Skeletal muscle cell (primary cell): Measurements from ENCODE around the gene IGFLR1.

ENCODE experiments used
- DNase-seq: peaks from one replicate; pipeline ENCODE4 v3.0.0-alpha.2; 2010; ENCODE audit warnings: low read depth
- H3K4me3 ChIP-seq: 2 replicates; pipeline ENCODE4 v1.5.1; 2011; ENCODE audit warnings: low read depth, mild to moderate bottlenecking, control low read depth, low read length, moderate library complexity

IGFLR1 gene

DNA sequence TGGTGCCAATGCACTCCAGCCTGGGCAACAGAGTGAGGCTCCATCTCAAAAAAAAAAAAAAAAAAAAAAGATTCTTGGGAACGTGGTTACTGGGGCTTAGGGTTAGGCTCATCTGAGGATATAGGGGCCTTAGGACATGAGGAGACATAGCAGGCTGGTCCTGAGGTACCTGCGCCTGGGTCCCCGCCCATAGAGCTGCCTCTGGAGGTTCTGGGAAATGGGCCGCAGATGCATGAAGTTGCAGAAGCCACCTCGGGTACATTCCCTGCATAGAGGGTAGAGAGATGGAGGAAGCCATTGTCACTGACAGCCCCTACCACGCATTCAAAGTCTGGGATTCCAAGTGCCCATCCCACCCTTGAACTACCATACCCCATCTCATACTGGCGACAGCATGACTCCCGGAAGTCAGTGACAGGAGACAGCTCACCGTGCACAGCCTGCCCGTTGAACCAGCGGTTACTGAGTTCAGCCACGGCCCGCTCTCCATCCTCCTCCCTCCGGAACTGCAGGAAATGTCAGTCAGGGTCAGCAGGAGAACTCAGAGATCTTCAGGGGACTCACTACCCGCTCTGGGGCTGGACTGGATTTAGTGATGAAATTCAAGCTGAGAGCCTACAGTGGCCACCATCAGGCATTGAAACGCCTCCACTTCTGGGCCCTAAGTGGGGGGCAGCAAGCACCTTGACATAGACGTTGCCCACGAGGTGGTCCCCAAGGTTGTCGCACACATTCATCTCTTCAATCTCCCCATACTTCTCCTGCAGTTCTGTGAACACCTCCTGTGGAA is 1.6 kb upstream of the IGFLR1 start:
- H3K4me3 ChIP-seq: no peak overlapping the region
- DNase-seq: no peak

DNA sequence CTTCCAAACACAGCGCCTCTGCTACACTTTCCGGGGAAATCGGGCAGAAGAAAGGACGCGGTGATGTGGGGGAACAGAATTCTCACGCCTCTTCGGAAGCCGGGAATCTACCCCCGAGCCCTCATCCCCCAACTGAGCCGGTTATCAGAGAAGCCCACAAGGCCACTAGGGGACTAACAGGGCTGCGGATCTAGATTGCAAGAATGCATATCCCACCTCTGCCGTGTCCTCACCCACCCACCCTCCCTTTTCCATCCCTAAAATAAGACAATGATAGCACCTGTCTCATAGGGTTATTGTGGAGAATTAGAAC is 1.1 kb downstream of the IGFLR1 start:
- peak overlapping the region; percentile 64 for H3K4me3 ChIP-seq

DNA sequence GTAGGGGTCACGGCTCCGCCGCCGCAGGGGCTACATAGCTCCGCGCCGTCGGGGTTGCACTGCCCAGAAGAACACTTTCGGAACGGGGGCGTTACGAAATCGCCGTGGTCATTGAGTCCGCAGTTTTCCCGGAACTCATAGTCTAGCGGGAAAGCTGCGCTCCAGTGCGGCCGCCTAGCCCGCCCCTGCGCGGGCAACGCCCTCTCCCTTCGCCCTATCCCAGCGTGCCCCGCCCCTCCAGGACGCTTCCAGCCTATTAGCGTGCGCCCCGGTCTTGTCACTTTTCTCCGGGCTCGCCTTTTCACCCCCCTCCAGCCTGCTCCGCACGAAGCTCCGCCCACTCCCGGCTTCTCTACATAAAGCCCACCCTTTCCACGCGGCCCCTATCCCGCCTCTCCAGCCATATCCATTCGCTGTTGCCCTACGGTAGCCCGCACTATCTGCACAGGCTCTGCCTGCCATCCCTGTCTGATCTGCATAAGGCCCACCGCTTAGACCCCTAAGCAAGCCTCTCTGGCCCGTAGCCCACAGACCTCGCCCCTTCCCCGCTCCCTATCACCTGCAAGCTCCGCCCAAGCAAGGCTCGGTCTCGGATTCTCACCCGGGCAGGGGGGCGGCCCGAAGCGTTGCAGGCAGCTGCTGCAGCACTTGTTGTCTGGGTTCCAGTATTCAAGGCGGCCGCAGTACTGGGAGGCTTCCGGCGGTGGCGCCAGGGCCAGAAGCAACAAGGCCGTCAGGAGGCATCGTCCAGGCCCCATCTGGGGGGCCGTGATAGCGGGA is 1.6 kb downstream of the IGFLR1 start:
- peak; percentile 88 for DNase-seq
- peak overlapping the region; percentile 64 for H3K4me3 ChIP-seq

More for the DNA sequence above, 1.1 kb downstream of the IGFLR1 start:
- no peak for DNase-seq

DNA sequence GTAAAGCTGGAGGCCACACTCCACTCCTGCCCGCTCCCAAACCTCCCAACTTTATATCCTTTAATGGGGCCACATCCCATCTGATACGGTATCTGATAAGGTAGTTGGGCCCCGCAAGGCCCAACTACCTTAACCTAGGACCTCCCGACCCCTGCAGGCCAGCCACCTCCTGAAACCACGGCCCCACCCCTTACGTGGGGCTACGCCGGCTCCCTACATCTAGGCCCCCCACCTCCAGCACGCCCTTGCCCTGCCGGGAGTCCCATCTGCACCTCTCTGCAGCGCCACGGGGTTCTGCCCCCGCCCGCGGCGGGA is 2.2 kb downstream of the IGFLR1 start:
- peak overlapping the region; percentile 64 for H3K4me3 ChIP-seq
- no peak for DNase-seq

DNA sequence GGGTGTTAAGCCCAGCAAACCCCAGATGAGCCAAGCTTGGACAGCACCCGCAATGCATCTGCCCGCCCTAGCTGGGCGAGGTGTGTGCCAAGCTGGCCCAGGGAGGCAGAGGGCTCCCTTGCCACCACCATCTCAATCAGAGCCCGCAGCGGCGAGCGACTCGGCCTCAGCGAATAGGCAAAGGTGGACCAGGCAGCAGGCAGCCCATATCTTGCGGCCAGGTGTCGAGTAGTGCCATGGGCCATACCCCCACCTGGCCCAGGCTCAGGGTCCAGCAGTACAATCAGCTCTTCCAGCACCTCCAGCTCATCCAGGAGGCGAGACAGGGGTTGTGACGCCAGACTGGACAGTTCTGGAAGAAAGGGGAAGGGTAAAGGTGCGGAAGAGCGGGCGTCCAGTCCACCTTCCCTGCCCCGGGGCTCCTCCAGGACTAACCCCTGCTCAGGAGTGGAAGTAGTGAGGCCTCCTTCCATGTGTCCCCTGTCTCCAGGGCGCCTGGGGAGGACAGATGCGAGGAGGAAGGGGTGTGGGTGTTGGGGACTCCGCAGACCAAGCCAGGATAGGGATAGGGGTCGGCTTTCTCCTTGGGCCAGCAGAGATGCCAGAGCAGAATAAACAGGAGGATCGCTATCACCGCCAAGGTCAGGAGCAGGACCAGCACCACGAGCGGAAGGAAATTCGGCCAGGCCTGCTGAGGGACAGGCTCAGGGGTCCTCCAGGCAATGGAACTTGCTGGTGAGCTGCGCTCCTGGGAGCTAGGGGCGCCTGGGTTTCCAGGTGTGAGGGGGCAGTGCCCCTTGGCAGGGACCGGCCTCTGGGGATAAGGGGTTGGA is 2.8 kb downstream of the IGFLR1 start:
- H3K4me3 ChIP-seq: peak overlapping the region; percentile 64

DNA sequence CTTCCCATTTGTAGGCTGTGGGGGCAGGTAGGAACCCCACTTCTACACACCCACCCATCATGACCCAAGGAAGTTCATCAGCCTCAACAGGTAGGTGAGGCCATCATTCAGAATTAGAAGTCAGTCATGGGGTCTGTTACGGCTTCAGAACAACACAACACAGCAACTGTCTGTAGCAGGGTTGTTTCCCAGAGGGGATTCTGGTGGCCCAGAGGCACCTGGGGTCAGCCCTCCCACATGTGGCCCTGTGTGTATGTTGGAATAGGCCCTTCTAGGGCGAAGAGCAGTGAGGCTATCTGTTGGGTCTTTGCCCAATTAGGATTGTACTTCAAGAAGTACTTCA is 3.4 kb downstream of the IGFLR1 start:
- DNase-seq: no peak
- no peak overlapping the region for H3K4me3 ChIP-seq

More for the DNA sequence above, 2.8 kb downstream of the IGFLR1 start:
- no peak for DNase-seq

DNA sequence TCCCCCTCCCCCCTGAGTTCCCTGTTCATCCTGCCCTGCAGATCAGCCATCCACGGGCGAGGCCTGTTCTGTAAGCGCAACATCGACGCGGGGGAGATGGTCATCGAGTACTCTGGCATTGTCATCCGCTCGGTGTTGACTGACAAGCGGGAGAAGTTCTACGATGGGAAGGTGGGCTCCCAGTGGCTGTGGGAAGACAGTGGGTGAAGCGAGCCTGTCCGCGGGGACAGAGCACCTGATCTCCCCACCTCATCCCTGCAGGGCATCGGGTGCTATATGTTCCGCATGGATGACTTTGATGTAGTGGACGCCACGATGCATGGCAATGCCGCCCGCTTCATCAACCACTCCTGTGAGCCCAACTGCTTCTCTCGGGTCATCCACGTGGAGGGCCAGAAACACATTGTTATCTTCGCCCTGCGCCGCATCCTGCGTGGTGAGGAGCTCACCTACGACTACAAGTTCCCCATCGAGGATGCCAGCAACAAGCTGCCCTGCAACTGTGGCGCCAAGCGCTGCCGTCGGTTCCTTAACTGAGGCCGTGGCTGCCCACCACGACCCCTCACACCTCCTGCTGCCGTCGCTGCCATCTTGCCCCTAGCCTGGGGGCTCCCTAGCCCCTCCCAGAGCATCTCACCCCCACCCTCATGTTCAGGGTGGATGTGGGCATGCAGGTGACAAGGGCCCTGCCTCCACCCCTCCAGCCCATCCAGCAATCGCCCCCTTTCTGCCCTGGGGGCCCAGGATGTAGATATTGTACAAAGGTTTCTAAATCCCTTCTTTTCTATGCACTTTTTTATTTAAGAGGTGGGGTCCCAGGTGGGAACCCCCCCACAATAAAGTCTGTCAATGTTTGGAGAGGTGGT is 4.0 kb downstream of the IGFLR1 start:
- no peak for DNase-seq
- H3K4me3 ChIP-seq: no peak overlapping the region

DNA sequence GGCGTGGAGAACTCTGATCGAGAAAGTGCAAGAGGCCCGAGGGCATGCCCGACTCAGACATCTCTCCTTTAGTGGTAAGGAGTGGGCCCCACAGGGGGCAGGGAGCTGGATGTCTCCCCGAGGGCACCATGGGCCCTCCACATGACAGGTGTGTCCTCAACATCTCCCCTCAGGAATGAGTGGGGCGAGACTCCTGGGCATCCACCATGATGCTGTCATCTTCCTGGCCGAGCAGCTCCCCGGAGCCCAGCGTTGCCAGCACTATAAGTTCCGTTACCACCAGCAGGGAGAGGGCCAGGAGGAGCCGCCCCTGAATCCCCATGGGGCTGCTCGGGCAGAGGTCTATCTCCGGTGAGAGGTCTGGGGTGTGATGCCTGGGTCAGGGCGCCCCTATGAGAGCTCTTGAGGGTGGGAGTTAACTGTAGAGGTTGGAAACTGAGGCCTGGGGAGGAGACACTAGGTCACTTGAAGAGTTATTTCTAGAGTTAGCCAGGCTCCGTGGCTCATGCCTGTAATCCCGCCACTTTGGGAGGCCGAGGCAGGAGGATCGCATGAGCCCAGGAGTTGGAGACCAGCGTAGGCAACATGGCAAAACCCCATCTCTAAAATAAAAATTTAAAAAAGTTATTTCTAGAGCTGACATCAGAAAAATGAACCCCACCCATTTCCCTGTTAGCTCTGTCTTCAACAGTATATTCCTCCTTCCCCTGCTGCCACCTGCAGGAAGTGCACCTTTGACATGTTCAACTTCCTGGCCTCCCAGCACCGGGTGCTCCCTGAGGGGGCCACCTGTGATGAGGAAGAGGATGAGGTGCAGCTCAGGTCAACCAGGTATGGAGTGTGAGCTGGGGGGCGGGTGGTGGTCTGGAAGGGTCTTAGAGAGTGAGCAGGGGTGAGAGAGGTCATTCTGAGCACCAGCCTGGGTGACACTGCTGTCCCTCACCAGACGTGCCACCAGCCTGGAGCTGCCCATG is 5.1 kb downstream of the IGFLR1 start:
- no peak overlapping the region for H3K4me3 ChIP-seq
- DNase-seq: no peak

DNA sequence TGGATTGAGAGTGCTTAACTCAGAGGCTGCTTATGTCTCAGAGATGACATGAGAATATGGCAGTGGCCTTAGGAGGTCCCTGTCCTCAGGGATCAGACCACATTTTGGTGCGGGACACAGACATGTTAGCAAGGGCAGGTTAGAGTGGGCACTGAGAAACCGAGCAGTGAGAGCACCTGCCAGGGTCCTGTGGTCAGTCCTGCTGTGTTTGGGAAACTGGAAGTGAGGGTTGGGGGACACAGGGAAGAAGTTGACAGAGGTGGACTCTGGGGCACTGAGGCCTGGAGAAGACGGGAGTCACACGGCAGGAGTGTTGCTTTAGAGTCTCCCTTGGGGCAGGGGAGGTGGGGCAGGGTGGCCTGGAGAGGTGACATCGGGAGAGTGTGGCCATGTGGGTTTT is 7.4 kb downstream of the IGFLR1 start:
- H3K4me3 ChIP-seq: no peak overlapping the region
- no peak for DNase-seq

DNA sequence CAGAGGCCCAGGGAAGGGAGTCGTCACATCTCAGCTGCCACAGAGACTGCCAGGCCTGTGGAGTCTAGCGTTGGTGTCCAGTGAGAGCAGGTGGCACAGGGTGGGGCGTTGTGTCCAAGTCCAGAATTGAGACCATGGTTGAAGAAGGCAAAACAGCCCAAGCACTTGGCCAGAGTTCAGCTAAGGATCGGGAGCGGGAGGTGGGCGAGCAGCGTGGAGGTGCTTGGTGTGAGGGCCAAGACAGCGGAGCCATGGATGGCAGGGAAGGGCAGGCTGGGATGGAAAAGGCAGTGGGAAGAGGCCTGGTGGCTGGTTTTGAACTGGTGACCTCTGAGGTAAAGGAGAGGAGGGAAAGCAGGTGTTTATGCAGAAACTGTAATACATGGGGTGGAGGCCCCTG is 8.0 kb downstream of the IGFLR1 start:
- no peak overlapping the region for H3K4me3 ChIP-seq
- DNase-seq: no peak

DNA sequence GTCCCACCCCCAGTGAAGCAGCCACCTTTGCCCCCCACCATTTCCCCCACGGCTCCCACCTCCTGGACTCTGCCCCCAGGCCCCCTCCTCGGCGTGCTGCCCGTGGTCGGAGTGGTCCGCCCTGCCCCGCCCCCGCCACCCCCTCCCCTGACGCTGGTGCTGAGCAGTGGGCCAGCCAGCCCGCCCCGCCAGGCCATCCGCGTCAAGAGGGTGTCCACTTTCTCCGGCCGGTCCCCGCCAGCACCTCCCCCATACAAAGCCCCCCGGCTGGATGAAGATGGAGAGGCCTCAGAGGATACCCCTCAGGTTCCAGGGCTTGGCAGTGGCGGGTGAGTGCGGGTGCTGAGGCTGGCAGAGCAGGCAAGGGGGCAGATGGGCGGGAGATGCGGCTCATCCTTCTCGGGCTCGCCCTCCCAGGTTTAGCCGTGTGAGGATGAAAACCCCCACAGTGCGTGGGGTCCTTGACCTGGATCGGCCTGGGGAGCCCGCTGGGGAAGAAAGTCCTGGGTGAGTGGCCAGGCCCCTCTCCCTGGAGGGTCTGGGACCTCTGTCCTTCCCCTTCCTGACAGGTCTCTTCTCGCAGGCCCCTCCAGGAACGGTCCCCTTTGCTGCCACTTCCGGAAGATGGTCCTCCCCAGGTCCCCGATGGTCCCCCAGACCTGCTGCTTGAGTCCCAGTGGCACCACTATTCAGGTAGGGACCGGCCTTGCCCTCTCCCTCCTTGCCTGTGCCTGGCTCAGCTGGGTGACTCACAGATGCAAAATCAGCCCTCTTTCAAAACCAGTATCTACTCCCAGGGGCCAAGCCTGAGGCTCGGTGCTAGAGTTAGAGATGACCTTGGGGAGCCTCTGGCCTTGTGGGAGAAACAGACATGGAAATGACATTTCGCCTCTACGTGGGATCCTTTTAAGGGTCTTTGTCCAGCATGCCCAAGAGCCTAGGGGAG is 8.8 kb downstream of the IGFLR1 start:
- no peak for DNase-seq
- no peak overlapping the region for H3K4me3 ChIP-seq

DNA sequence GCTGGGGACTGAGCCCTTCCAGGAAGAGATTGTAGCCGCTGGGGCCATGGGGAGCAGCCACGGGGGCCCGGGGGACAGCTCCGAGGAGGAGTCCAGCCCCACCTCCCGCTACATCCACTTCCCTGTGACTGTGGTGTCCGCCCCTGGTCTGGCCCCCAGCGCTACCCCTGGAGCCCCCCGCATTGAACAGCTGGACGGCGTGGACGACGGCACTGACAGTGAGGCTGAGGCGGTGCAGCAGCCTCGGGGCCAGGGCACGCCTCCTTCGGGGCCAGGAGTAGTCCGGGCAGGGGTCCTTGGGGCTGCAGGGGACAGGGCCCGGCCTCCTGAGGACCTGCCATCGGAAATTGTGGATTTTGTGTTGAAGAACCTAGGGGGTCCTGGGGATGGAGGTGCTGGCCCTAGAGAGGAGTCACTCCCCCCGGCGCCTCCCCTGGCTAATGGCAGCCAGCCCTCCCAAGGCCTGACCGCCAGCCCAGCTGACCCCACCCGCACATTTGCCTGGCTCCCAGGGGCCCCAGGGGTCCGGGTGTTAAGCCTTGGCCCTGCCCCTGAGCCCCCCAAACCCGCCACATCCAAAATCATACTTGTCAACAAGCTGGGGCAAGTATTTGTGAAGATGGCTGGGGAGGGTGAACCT is 9.6 kb downstream of the IGFLR1 start:
- no peak for DNase-seq
- H3K4me3 ChIP-seq: no peak overlapping the region

DNA sequence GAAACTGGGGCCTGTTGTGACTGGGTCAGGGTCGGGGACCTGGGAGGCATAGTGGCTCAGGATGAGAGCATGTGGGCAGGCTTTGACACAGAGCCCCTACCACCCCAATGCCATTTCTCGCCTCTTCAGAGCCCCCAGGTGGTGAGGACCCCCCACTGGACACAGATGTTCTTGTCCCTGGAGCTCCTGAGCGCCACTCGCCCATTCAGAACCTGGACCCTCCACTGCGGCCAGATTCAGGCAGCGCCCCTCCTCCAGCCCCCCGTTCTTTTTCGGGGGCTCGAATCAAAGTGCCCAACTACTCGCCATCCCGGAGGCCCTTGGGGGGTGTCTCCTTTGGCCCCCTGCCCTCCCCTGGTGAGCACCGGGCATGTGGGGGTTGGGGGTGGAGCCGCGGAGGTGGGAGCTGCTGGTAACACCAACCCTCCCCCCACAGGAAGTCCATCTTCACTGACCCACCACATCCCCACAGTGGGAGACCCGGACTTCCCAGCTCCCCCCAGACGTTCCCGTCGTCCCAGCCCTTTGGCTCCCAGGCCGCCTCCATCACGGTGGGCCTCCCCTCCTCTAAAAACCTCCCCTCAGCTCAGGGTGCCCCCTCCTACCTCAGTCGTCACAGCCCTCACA is 10.4 kb downstream of the IGFLR1 start:
- no peak overlapping the region for H3K4me3 ChIP-seq
- no peak for DNase-seq

DNA sequence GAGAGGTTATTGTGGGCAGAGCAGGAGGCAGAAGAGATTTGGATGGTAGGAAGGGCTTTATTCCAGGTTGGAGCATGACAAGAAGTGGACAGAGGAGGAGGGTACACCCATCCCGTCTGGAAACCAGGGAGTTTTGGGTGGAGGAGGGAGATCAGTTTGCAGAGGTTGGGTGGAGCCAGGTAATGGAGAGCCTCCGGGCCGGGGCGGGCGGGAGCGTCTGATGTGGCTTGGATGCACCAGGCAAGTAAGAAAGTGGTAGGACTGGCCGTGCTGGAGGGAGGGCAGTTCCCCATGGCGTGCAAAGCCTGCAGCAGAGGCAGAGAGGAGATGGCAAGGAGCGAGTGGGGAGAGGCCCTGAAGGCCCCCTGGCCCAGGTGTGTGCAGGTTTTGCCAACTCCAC is 10.9 kb downstream of the IGFLR1 start:
- no peak overlapping the region for H3K4me3 ChIP-seq
- no peak for DNase-seq

DNA sequence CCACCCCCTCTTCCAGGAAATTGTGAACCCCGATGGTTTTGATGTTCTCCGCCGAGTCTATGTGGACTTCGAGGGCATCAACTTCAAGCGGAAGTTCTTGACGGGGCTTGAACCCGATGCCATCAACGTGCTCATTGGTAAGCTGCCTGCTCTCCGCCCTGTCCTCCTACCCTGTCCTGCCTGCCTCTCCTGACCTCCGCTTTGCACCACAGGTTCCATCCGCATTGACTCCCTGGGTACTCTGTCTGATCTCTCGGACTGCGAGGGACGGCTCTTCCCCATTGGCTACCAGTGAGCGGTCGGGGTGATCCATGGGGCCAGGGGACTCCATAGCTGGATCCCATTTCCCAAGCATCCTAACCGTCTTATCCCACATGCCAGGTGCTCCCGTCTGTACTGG is 11.9 kb downstream of the IGFLR1 start:
- no peak for DNase-seq

DNA sequence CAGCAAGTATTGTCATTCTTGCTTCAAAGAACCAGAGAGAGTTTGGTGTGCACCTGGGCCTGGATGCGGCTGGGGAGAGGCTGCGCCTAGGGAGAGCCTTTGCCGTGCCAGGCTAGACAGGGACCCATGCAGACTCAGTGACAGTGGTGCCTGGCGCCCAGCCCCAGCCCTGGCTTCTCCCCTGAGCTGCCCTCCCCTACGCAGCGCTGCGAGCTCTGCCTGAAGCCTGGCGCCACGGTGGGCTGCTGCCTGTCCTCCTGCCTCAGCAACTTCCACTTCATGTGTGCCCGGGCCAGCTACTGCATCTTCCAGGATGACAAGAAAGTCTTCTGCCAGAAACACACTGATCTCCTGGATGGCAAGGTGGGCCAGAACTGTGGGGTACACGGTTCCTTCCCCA is 12.5 kb downstream of the IGFLR1 start:
- DNase-seq: no peak
- H3K4me3 ChIP-seq: no peak overlapping the region

More for the DNA sequence above, 11.9 kb downstream of the IGFLR1 start:
- H3K4me3 ChIP-seq: no peak overlapping the region

DNA sequence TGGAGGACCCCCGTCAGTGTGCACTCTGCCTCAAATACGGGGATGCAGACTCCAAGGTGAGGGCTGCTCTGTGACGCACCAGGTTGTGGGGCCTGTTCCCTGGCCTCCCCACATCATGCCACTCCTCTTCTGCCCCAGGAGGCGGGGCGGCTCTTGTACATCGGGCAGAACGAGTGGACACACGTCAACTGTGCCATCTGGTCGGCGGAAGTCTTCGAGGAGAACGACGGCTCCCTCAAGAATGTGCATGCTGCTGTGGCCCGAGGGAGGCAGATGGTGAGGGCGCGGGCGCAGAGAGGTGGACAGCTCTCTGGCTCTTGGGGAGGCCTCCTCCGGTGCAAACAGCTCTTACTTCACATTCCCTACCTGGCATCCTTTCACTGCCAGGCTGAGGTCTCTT is 13.2 kb downstream of the IGFLR1 start:
- H3K4me3 ChIP-seq: no peak overlapping the region
- DNase-seq: no peak
